Esophagus muscularis mucosa (tissue), 3 donors: ENCODE data around the gene ABCB8.

Source experiments
- CTCF ChIP-seq, 3 experiments: fragments of 200-600 bp in 2 of 3; fragments of 450-650 bp in 1 of 3; sonication (generic) in 2 of 3; IDR thresholded peaks; one replicate each; pipeline ENCODE4 v1.5.1; 2017 to 2019; ENCODE audit warnings: antibody characterized with exemption in 3 of 3, mild to moderate bottlenecking in 2 of 3, moderate library complexity in 1 of 3
- POLR2A ChIP-seq: fragments of 450-650 bp; IDR thresholded peaks from one replicate; pipeline ENCODE4 v1.6.1; 2017; ENCODE audit warnings: antibody characterized with exemption, moderate library complexity, mild to moderate bottlenecking, low read depth

- TF ChIP-seq CTCF (IDR thresholded peaks at IDR 0.05) (no peak), POLR2A (no peak)
Measured at GRCh38 chr7:150997817-150998216, 30.4 kb upstream of the ABCB8 start.
